ENCODE data around the gene ITPRIPL1.

ITPRIPL1 gene

GRCh38 chr2:96340493-96341414, 15.6 kb downstream of the ITPRIPL1 start:
- peaks cover 6% of the 10 kb centered on the region for H3K79me1 ChIP-seq (ENCODE audit: low read depth, low read length)
- DNase-seq (ENCODE audit: low spot score), result no peak
- no peak overlapping the region for H2BK5ac ChIP-seq (ENCODE audit: low read length)
- no peak overlapping the region for H3K23ac ChIP-seq (ENCODE audit: low read depth, low read length, poor library complexity)
- H3K4me3 ChIP-seq (ENCODE audit: low read length in 2 of 2), result no peak overlapping the region
- no peak overlapping the region for H3K9ac ChIP-seq (ENCODE audit: low read depth, low read length, poor library complexity)
- H2AFZ ChIP-seq (ENCODE audit: low read length), result no peak overlapping the region
- H3K4me1 ChIP-seq (ENCODE audit: control insufficient read depth in 2 of 2, insufficient read depth in 1 of 2, low read depth in 1 of 2, low read length in 2 of 2), result peaks cover 6 to 9% of the 10 kb centered on the region in 2 donors
- no peak overlapping the region for H3K4ac ChIP-seq (ENCODE audit: low read length)
- no peaks in the 10 kb centered on the region for H3K9me3 ChIP-seq (replicated peaks in 1 of 2; ENCODE audit: control insufficient read depth in 2 of 2, insufficient read depth in 1 of 2, low read depth in 1 of 2, low read length in 2 of 2)
- no peak overlapping the region for H4K91ac ChIP-seq (ENCODE audit: low read depth, low read length, poor library complexity)
- H3K14ac ChIP-seq (ENCODE audit: low read length), result no peak overlapping the region
- H2BK15ac ChIP-seq (ENCODE audit: low read length), result no peak overlapping the region
- H2BK12ac ChIP-seq (ENCODE audit: low read length), result no peak overlapping the region
- H3K36me3 ChIP-seq (replicated peaks in 1 of 2; ENCODE audit: control insufficient read depth in 2 of 2, insufficient read depth in 2 of 2, low read length in 2 of 2), result peaks cover 27 to 75% of the 10 kb centered on the region in 2 donors
- no peaks in the 10 kb centered on the region for H3K27me3 ChIP-seq (ENCODE audit: control insufficient read depth in 3 of 3, insufficient read depth in 3 of 3, low read depth in 1 of 3, low read length in 3 of 3)
- H2AK5ac ChIP-seq (ENCODE audit: low read depth, low read length), result no peak overlapping the region
- H3K27ac ChIP-seq (replicated peaks; ENCODE audit: low read length), result no peak overlapping the region
- H3K18ac ChIP-seq (ENCODE audit: low read length), result no peak overlapping the region
- no peak overlapping the region for H3K4me2 ChIP-seq (ENCODE audit: insufficient read depth, low read length, poor library complexity, severe bottlenecking)
- WGBS, 2 donors (ENCODE audit: extremely low coverage in 2 of 2, insufficient read length in 2 of 2, insufficient replicate concordance in 1 of 2), result no CpG with 5 or more reads among the region's 9 CpGs
- no peak overlapping the region for H2BK120ac ChIP-seq (ENCODE audit: low read depth, low read length)
- H4K8ac ChIP-seq (ENCODE audit: low read depth, low read length), result no peak overlapping the region

DNA sequence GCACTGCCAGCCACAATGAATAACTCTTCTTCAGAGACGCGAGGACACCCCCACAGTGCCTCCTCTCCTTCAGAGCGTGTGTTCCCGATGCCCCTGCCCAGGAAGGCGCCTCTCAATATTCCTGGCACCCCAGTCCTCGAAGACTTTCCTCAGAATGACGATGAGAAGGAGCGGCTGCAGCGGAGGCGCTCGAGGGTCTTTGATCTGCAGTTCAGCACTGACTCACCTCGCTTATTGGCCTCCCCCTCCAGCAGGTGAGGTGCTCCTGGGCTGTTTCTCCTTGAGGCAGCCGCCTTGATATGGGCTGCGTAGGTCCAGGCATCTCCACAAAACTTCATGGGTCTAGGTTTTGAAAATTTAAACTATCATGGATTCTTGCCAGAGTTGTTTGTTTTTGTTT, 16.5 kb downstream of the ITPRIPL1 start:
- H2BK120ac ChIP-seq (ENCODE audit: low read depth, low read length), result no peak overlapping the region
- H3K4me3 ChIP-seq (ENCODE audit: low read length in 2 of 2), result no peak overlapping the region
- peaks cover 6% of the 10 kb centered on the region for H3K79me1 ChIP-seq (ENCODE audit: low read depth, low read length)
- no peak overlapping the region for H2BK12ac ChIP-seq (ENCODE audit: low read length)
- H3K9me3 ChIP-seq (replicated peaks in 1 of 2; ENCODE audit: control insufficient read depth in 2 of 2, insufficient read depth in 1 of 2, low read depth in 1 of 2, low read length in 2 of 2), result no peaks in the 10 kb centered on the region
- H3K36me3 ChIP-seq (replicated peaks in 1 of 2; ENCODE audit: control insufficient read depth in 2 of 2, insufficient read depth in 2 of 2, low read length in 2 of 2), result peaks cover 35 to 83% of the 10 kb centered on the region in 2 donors
- H4K91ac ChIP-seq (ENCODE audit: low read depth, low read length, poor library complexity), result no peak overlapping the region
- H3K4me1 ChIP-seq (ENCODE audit: control insufficient read depth in 2 of 2, insufficient read depth in 1 of 2, low read depth in 1 of 2, low read length in 2 of 2), result peaks cover 3 to 4% of the 10 kb centered on the region in 2 donors
- H3K27ac ChIP-seq (replicated peaks; ENCODE audit: low read length), result no peak overlapping the region
- no peak overlapping the region for H3K9ac ChIP-seq (ENCODE audit: low read depth, low read length, poor library complexity)
- H3K14ac ChIP-seq (ENCODE audit: low read length), result no peak overlapping the region
- H2BK15ac ChIP-seq (ENCODE audit: low read length), result no peak overlapping the region
- no peak overlapping the region for H2BK5ac ChIP-seq (ENCODE audit: low read length)
- H3K27me3 ChIP-seq (ENCODE audit: control insufficient read depth in 3 of 3, insufficient read depth in 3 of 3, low read depth in 1 of 3, low read length in 3 of 3), result no peaks in the 10 kb centered on the region
- no peak overlapping the region for H4K8ac ChIP-seq (ENCODE audit: low read depth, low read length)
- no peak overlapping the region for H3K4me2 ChIP-seq (ENCODE audit: insufficient read depth, low read length, poor library complexity, severe bottlenecking)
- H2AK5ac ChIP-seq (ENCODE audit: low read depth, low read length), result no peak overlapping the region
- no peak overlapping the region for H2AFZ ChIP-seq (ENCODE audit: low read length)
- no peak overlapping the region for H3K4ac ChIP-seq (ENCODE audit: low read length)
- no CpG with 5 or more reads among the region's 14 CpGs for WGBS, 2 donors (ENCODE audit: extremely low coverage in 2 of 2, insufficient read length in 2 of 2, insufficient replicate concordance in 1 of 2)
- H3K18ac ChIP-seq (ENCODE audit: low read length), result no peak overlapping the region
- DNase-seq (ENCODE audit: low spot score), result no peak
- H3K23ac ChIP-seq (ENCODE audit: low read depth, low read length, poor library complexity), result no peak overlapping the region

DNA sequence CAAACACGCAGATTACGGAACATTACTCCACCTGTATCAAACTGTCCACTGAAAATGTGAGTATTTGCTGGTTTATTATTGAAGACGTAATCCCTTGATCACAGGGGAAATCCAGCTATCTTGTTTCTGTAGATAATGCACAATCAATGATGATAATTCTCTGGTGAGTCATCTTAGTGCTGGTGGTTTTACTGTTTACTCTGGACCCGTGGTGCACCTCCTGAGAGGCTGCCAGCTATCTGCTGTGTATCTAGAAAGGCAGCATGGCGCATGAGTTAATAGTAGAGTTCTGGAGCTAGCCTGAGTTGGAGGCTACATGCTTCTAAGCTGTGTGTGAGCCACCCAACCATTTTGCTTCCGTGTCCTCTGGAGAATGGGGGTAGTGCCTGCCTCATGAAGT, 17.0 kb downstream of the ITPRIPL1 start:
- Histone ChIP-seq H3K27me3 (ENCODE audit: control insufficient read depth in 3 of 3, insufficient read depth in 3 of 3, low read depth in 1 of 3, low read length in 3 of 3) (no peaks in the 10 kb centered on the region), H3K18ac (ENCODE audit: low read length) (no peak overlapping the region), H2BK12ac (ENCODE audit: low read length) (no peak overlapping the region), H3K4me3 (ENCODE audit: low read length in 2 of 2) (no peak overlapping the region), H3K14ac (ENCODE audit: low read length) (no peak overlapping the region), H3K79me1 (ENCODE audit: low read depth, low read length) (peaks cover 6% of the 10 kb centered on the region), H3K4ac (ENCODE audit: low read length) (no peak overlapping the region), H2BK5ac (ENCODE audit: low read length) (no peak overlapping the region), H3K9me3 (replicated peaks in 1 of 2; ENCODE audit: control insufficient read depth in 2 of 2, insufficient read depth in 1 of 2, low read depth in 1 of 2, low read length in 2 of 2) (no peaks in the 10 kb centered on the region), H3K27ac (replicated peaks; ENCODE audit: low read length) (no peak overlapping the region), H4K8ac (ENCODE audit: low read depth, low read length) (no peak overlapping the region), H2BK15ac (ENCODE audit: low read length) (no peak overlapping the region), H2AFZ (ENCODE audit: low read length) (no peak overlapping the region), H3K4me2 (ENCODE audit: insufficient read depth, low read length, poor library complexity, severe bottlenecking) (no peak overlapping the region), H3K23ac (ENCODE audit: low read depth, low read length, poor library complexity) (no peak overlapping the region), H3K4me1 (ENCODE audit: control insufficient read depth in 2 of 2, insufficient read depth in 1 of 2, low read depth in 1 of 2, low read length in 2 of 2) (peaks cover 0 to under 1% of the 10 kb centered on the region in 2 donors), H3K36me3 (replicated peaks in 1 of 2; ENCODE audit: control insufficient read depth in 2 of 2, insufficient read depth in 2 of 2, low read length in 2 of 2) (peaks cover 39 to 88% of the 10 kb centered on the region in 2 donors), H3K9ac (ENCODE audit: low read depth, low read length, poor library complexity) (no peak overlapping the region), H2AK5ac (ENCODE audit: low read depth, low read length) (no peak overlapping the region), H4K91ac (ENCODE audit: low read depth, low read length, poor library complexity) (no peak overlapping the region), H2BK120ac (ENCODE audit: low read depth, low read length) (no peak overlapping the region)
- WGBS, 2 donors (ENCODE audit: extremely low coverage in 2 of 2, insufficient read length in 2 of 2, insufficient replicate concordance in 1 of 2), result no CpG with 5 or more reads among the region's 6 CpGs
- DNase-seq (ENCODE audit: low spot score), result no peak

DNA sequence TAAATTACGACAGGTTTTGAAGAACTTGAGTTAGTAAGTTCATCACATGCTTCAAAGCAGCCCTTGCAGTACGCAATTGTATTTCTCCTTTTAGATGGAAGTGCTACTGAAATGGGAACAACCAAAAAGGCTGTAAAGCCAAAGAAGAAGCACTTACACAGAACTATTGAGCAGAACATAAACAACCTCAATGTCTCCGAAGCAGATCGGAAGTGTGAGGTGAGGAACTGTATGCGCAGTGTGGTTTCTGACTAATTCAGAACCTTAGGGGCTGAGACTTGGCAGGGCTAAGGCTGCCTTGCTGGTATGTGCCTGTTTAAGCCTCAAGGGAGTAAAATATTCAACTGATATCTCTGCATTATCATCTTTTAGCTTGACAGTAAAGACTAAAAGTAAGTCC, 18.9 kb downstream of the ITPRIPL1 start:
- H2AFZ ChIP-seq (ENCODE audit: low read length), result no peak overlapping the region

More for the DNA sequence above, 18.9 kb downstream of the ITPRIPL1 start:
- Histone ChIP-seq H3K14ac (ENCODE audit: low read length) (no peak overlapping the region), H2BK5ac (ENCODE audit: low read length) (no peak overlapping the region), H3K79me1 (ENCODE audit: low read depth, low read length) (peaks cover 3% of the 10 kb centered on the region), H4K91ac (ENCODE audit: low read depth, low read length, poor library complexity) (no peak overlapping the region), H3K9me3 (replicated peaks in 1 of 2; ENCODE audit: control insufficient read depth in 2 of 2, insufficient read depth in 1 of 2, low read depth in 1 of 2, low read length in 2 of 2) (no peaks in the 10 kb centered on the region), H2BK12ac (ENCODE audit: low read length) (no peak overlapping the region), H2AK5ac (ENCODE audit: low read depth, low read length) (no peak overlapping the region), H3K4me3 (ENCODE audit: low read length in 2 of 2) (no peak overlapping the region), H2BK15ac (ENCODE audit: low read length) (no peak overlapping the region), H2BK120ac (ENCODE audit: low read depth, low read length) (no peak overlapping the region), H3K18ac (ENCODE audit: low read length) (no peak overlapping the region), H3K4ac (ENCODE audit: low read length) (no peak overlapping the region), H4K8ac (ENCODE audit: low read depth, low read length) (no peak overlapping the region), H3K36me3 (replicated peaks in 1 of 2; ENCODE audit: control insufficient read depth in 2 of 2, insufficient read depth in 2 of 2, low read length in 2 of 2) (peaks cover 40 to 96% of the 10 kb centered on the region in 2 donors), H3K27ac (replicated peaks; ENCODE audit: low read length) (no peak overlapping the region), H3K23ac (ENCODE audit: low read depth, low read length, poor library complexity) (no peak overlapping the region), H3K4me2 (ENCODE audit: insufficient read depth, low read length, poor library complexity, severe bottlenecking) (no peak overlapping the region), H3K27me3 (ENCODE audit: control insufficient read depth in 3 of 3, insufficient read depth in 3 of 3, low read depth in 1 of 3, low read length in 3 of 3) (no peaks in the 10 kb centered on the region), H3K4me1 (ENCODE audit: control insufficient read depth in 2 of 2, insufficient read depth in 1 of 2, low read depth in 1 of 2, low read length in 2 of 2) (no peaks in the 10 kb centered on the region), H3K9ac (ENCODE audit: low read depth, low read length, poor library complexity) (no peak overlapping the region)
- no peak for DNase-seq (ENCODE audit: low spot score)
- no CpG with 5 or more reads among the region's 5 CpGs for WGBS, 2 donors (ENCODE audit: extremely low coverage in 2 of 2, insufficient read length in 2 of 2, insufficient replicate concordance in 1 of 2)

All from neuronal stem cell (in vitro differentiated cells).